HG03575 (cell line): Measurements from ENCODE around the gene ANO6.

ENCODE experiments used
- ATAC-seq: cut with Tn5 transposase; IDR thresholded peaks from one replicate; pipeline ENCODE4 v1.9.1; 2021; ENCODE audit not compliant: unreplicated experiment, insufficient number of reproducible peaks, low FRiP score; ENCODE audit errors: extremely low read depth

ANO6 gene

GRCh38 chr12:45208604-45209487, 7.0 kb upstream of the ANO6 start:
- ATAC-seq: no peak

GRCh38 chr12:45209784-45210183, 6.1 kb upstream of the ANO6 start:
- ATAC-seq: no peak

DNA sequence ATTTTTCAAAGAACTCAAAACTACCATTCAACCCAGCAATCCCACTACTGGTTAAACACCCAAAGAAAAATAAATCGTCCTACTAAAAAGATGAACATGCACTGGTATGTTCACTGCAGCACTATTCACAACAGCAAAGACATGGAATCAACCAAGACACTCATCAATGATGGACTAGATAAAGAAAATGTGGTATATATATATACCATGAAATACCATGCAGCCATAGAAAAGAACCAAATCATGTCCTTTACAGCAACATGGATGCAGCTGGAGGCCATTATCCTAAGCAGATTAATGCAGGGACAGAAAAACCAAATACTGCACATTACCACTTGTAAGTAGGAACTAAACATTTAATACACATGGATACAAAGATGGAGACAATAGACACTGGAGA, 3.8 kb upstream of the ANO6 start:
- no peak for ATAC-seq

DNA sequence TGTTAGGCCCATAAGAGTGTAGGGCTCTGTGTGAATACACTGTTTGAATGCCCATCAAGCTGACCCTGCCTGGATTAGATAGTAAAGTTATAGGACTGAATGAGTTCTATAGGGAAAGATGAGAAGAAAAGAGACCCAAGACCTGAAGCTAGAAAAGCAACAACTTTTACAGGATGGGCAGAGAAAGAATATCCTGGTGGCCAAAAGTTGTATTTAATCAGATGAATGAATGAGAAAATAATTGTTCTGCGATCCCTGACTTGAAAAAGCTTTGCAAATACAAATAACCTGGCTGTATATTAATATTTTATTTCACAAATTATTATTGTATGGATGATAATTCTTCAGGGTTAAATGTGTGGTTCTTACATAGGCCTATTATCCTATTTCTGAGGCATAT, 2.8 kb upstream of the ANO6 start:
- no peak for ATAC-seq

DNA sequence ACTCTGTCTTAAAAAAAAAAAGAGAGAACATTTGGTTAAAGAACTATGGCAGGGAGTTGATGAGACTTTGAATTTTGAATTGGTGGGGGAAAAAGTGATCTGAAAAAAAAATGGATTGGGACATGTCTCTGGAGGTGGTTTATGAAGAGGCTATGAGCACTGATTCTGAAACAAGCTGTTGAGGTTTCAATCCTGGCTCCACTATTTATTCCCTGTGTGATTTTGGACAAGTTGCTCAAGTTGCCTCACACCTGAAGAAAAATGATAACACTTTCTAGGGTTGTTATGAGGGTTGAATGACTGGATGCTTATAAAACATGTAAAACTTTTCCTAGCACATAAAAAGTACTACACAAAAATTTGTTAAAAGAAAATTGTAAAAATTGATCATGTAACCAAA, 1.8 kb upstream of the ANO6 start:
- no peak for ATAC-seq

- no peak for ATAC-seq
Measured at GRCh38 chr12:45214749-45215418, 1.0 kb upstream of the ANO6 start.

GRCh38 chr12:45216230-45216982, 511 bp downstream of the ANO6 start:
- ATAC-seq: peak; percentile 17

DNA sequence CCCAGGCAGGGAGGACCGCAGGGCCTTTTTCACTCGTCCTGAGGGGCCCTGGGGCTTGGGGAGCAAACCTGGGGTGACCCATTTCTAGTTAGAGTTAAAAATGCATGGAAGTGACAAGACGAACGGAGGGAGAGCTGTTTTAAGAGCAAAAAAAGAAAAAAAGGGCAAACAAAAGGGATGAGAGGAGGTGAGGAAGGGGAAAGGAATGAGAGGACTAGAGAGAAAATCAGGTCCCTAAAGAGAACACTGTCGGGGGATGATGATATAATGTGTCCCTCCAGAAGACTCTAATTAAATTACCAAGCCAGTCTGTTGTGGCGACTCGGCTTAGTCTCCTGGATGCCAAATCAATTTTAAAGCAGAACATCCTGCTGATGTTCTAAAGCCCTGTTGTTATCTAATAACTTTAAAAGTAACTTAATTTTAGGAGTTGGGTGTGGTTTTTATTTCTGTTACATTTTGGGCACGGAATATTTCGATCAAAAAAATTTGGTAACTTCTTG, 1.1 kb downstream of the ANO6 start:
- ATAC-seq: no peak

DNA sequence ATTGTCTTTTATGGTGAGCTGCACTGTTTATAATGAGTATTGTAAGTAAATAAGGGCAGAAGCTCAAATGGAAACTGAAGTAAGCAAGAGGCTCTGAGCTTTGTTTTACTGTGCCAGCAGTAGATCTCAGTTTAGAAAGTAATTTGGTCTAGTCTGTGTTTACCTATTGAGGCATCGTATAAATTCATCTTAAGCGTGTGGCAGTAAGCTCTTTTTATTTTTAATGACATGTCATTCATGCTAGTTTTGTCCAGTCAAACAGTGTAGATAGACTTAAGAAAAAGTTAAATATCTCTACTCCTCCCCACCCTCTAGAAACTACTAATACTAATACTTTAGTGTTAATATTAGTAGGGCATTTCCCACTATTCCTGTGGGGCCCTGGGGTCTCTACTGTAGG, 2.0 kb downstream of the ANO6 start:
- ATAC-seq: no peak

- no peak for ATAC-seq
Measured at GRCh38 chr12:45219621-45220020, 3.7 kb downstream of the ANO6 start.

- ATAC-seq: no peak
Measured at GRCh38 chr12:45220363-45220931, 4.6 kb downstream of the ANO6 start.

DNA sequence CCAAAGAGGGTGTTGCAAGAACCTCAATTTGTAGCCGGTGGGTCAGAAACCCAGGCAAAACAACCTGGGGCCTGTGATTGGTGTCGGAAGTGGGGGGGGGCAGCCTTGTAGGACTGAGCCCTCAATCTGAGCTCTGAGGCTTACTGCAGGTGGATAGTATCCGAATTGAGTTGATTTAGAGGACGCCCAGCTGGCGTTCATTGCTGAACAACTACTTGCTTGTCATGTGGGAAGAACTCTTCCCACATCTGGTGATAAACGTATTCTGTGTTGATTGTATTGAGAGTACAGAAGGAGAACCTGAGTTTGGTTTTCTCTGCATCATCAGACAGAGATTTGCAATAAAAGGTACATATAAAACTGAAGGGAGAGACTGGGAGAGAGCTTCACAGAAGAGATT, 5.1 kb downstream of the ANO6 start:
- ATAC-seq: no peak

GRCh38 chr12:45223868-45224267, 8.0 kb downstream of the ANO6 start:
- ATAC-seq: no peak

DNA sequence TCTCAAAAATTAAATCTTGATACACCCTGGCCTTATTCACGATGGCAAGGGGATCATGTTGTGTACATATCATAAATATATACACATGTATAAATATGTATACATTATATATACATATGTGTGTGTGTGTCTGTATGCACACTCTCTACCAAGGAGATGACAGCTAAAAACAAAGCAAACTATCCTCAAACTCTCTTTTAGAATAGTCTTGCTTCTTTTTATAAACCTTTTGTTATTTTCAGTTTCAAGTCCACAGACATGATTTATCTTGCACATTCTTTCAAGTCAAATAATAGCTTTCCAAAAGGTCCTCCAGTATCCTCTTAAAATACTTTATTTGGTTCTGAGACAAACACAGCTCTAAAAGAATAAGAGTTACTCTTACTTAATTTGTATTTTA, 8.4 kb downstream of the ANO6 start:
- ATAC-seq: no peak

GRCh38 chr12:45226021-45226420, 10.1 kb downstream of the ANO6 start:
- ATAC-seq: no peak

DNA sequence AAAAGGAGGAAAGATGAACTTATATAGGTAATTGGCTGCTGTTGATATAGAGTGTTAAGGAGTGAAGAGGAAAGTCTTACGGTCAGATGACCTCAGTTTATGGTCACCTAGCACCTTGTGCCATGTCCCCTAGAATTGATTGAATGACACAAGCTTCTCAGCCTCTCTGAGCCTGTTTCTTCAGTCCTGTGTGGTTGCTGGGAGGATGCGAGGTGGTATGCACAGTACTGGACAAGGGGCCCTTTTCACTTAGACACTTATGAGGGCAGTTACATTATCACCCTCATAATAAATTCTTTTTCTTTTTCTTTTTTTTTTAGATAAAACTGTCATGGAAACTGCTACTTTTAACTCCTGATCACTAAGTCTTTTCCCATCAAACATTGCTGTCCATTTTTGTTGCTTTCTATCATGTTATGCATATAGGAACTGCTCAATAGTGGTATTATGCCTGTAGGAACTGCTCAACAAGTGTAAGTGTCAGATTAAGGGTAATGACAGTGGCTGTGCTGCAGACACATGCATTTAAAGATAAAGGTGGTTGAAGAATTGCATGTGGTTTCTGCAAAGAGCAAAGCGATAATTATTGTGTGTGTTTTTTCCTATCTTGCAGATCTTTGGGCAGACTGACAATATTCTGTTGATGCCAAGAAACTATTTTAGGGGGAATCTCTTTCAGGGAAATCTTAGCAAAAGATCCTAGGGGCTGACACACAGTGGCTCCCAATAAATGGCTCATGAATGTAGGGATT, 11.6 kb downstream of the ANO6 start:
- ATAC-seq: no peak

DNA sequence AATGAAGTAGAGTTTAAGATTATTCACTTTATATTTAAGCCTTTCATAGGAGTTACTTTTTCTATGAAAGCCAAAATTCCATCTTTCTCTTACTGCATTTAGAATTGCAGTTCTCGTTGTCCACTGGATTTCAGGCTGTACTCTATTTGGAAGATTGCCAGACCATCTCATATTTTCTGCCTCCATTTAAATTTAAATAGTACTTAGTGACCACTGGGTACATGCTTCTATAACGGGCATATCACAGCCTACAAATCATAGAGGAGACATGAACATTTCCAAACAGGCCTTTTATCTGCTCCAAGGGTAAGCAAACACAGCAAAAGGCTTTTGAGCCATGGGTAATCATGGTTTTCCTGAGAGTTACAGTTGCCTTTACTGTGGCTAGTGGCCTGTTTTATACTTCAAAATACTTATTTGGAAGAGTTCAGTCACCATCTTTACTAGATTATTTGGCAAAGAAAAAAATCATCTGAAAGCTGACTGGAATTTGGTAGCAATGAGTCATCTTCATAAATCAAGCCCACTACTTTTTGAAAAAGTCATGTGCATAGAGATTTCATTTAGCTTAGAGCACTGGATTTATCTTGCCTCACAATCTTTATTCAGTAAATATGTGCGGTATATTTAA, 15.7 kb downstream of the ANO6 start:
- ATAC-seq: no peak

- ATAC-seq: no peak
Measured at GRCh38 chr12:45232146-45232755, 16.4 kb downstream of the ANO6 start.
